SKM-1 treated with dmso at 0.1 percent for 144 hours (cell line): ENCODE data around the gene CACNA1F.

Source experiments
- DNase-seq: peaks from one replicate; lab custom pipeline; 2025; ENCODE audit not compliant: unreplicated experiment; lab: John Stamatoyannopoulos, UW

CACNA1F gene

GRCh38 chrX:49233176-49233575, at the start of gene CACNA1F:
CACNA1F (minus strand) TSS chrX:49233340; CDS start chrX:49233309, 31 bp downstream.
- no peak for DNase-seq

- no peak for DNase-seq
Measured at GRCh38 chrX:49282647-49283011, 49.5 kb upstream of the CACNA1F start.

GRCh38 chrX:49278081-49278480, 44.9 kb upstream of the CACNA1F start:
- DNase-seq: no peak

GRCh38 chrX:49277535-49277830, 44.3 kb upstream of the CACNA1F start:
- DNase-seq: no peak

- DNase-seq: no peak
Measured at GRCh38 chrX:49276671-49277534, 43.8 kb upstream of the CACNA1F start.

GRCh38 chrX:49276207-49276606, 43.1 kb upstream of the CACNA1F start:
- DNase-seq: no peak

GRCh38 chrX:49273181-49273727, 40.1 kb upstream of the CACNA1F start:
- DNase-seq: no peak

GRCh38 chrX:49272421-49272820, 39.3 kb upstream of the CACNA1F start:
- DNase-seq: no peak

GRCh38 chrX:49271341-49271740, 38.2 kb upstream of the CACNA1F start:
- DNase-seq: no peak

- DNase-seq: no peak
Measured at GRCh38 chrX:49270249-49270921, 37.2 kb upstream of the CACNA1F start.

- DNase-seq: no peak
Measured at GRCh38 chrX:49269767-49270248, 36.7 kb upstream of the CACNA1F start, which contains the start of gene PPP1R3F. PPP1R3F (plus strand) TSS chrX:49269793; CDS start chrX:49269870, 77 bp downstream.

GRCh38 chrX:49269010-49269766, 36.0 kb upstream of the CACNA1F start:
- DNase-seq: peak; percentile 94

- DNase-seq: no peak
Measured at GRCh38 chrX:49268702-49269009, 35.5 kb upstream of the CACNA1F start.

- no peak for DNase-seq
Measured at GRCh38 chrX:49266523-49267445, 33.6 kb upstream of the CACNA1F start.

- DNase-seq: no peak
Measured at GRCh38 chrX:49264460-49264859, 31.3 kb upstream of the CACNA1F start, which contains the start of gene FOXP3. FOXP3 (minus strand) TSS chrX:49264710; CDS start chrX:49258505, 6,205 bp downstream.

GRCh38 chrX:49263631-49264030, 30.5 kb upstream of the CACNA1F start:
- no peak for DNase-seq

- no peak for DNase-seq
Measured at GRCh38 chrX:49262603-49263002, 29.5 kb upstream of the CACNA1F start.

GRCh38 chrX:49260221-49260985, 27.3 kb upstream of the CACNA1F start:
- DNase-seq: no peak

- DNase-seq: no peak
Measured at GRCh38 chrX:49258749-49259124, 25.6 kb upstream of the CACNA1F start.
